WTC11 (cell line): ENCODE measurements around the gene HMGXB4.
A peak's percentile ranks its signal among the peaks of the same experiment; 100 is the strongest.

ENCODE experiments used
- ATF2 ChIP-seq: sonication (generic); formaldehyde crosslinking; IDR thresholded peaks from 2 replicates; pipeline ENCODE4 v1.8.1; 2022; ENCODE audit warnings: low read depth, missing genetic modification reagents, borderline replicate concordance
- CTCF ChIP-seq: fragments of 200-600 bp; IDR thresholded peaks from 2 replicates; pipeline ENCODE4 v1.8.0; 2022; ENCODE audit warnings: antibody characterized with exemption
- ERG ChIP-seq: fragments of 250-450 bp; sonication (Bioruptor Pico); IDR thresholded peaks from 2 replicates; pipeline ENCODE4 v1.8.0; 2021; ENCODE audit warnings: mild to moderate bottlenecking
- ETV6 ChIP-seq: sonication (generic); formaldehyde crosslinking; IDR thresholded peaks from 2 replicates; pipeline ENCODE4 v1.8.1; 2022; ENCODE audit warnings: mild to moderate bottlenecking, missing genetic modification reagents
- ZNF219 ChIP-seq: sonication (generic); formaldehyde crosslinking; IDR thresholded peaks from 2 replicates; pipeline ENCODE4 v1.8.0; 2023; ENCODE audit warnings: missing genetic modification reagents, mild to moderate bottlenecking, borderline replicate concordance

- peak; percentile 99 for TF ChIP-seq CTCF
- TF ChIP-seq ZNF219 (CRISPR knock-in tag), result no peak
- TF ChIP-seq ETV6, result no peak
- no peak for TF ChIP-seq ATF2 (CRISPR knock-in tag)
- no peak for TF ChIP-seq ERG
Measured at GRCh38 chr22:35231585-35232084, 25.7 kb upstream of the HMGXB4 start.
